KG1 (cell line): ENCODE measurements around the gene HSPB7.
"Not testable (repeated sequence)": the region's sequence is repeated elsewhere in the genome, so short reads cannot be mapped to it uniquely, and the experiment has no call there.

Experiments used
- DNase-seq: peaks from one replicate; lab custom pipeline; 2025; lab: John Stamatoyannopoulos, UW

Gene HSPB7

DNA sequence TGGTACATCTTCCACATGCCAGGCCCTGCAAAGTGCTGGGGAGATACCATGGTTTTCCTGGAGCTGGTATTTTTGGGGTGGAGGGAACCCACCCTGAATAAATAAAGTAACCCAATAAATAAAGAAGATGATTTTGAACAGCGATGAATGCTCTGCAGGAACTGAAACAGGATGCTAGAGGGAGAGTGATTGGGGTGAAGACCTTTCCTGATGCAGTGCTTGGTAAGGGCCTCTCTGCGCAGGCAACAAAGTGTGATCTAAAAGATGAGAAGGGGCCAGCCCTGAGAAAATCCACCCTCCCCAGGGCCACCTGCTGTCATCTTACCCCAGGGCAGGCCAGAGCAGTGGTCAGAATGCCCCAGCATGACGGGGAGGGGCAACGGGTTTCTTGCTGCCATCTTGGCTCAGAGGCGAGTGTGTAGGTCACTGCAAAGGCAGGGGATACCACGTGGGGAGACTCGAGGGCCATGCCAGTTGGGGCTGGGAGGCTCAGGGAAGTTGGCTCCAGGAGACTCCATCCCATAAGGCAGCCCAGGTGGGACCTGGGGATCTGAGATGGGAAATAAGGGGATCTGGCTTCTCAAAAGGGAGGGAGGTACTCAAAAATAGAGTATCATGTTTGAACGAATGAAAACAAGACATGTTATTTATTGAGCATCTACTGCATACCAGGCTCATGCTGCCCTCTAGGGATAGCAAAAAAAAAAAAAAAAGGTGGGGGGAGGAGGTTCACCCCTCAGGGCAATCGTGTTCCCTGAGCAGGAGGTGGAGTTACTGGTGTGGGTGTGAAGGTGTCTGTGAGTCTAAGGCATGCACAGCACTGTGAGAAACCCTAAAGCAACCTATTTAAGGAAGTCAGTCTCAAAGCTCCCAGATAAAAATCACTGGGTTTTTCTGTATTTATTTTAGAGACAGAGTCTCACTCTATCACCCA, 11.0 kb downstream of the HSPB7 start:
- DNase-seq: no peak

DNA sequence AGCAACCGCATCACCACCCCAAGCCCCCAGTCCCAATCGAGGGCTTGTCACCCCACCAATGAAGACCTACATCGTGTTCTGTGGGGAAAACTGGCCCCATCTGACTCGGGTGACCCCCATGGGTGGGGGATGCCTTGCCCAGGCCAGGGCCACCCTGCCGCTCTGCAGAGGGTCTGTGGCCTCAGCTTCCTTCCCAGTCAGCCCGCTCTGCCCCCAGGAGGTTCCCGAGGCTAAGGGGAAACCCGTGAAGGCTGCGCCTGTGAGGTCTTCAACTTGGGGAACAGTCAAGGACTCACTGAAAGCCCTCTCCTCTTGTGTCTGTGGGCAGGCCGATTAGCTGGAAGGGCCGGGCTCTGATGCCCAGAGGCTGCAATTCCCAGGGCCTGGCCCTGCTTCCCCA, 11.8 kb downstream of the HSPB7 start:
- no peak for DNase-seq

- no peak for DNase-seq
Observed at GRCh38 chr1:16005597-16005996, 12.2 kb downstream of the HSPB7 start.

- not testable (repeated sequence) for DNase-seq
Observed at GRCh38 chr1:16001274-16001673, 16.6 kb downstream of the HSPB7 start.

- DNase-seq: no peak
Observed at GRCh38 chr1:15998929-15999328, 18.9 kb downstream of the HSPB7 start.

GRCh38 chr1:15997637-15998280, 20.1 kb downstream of the HSPB7 start:
- DNase-seq: no peak

DNA sequence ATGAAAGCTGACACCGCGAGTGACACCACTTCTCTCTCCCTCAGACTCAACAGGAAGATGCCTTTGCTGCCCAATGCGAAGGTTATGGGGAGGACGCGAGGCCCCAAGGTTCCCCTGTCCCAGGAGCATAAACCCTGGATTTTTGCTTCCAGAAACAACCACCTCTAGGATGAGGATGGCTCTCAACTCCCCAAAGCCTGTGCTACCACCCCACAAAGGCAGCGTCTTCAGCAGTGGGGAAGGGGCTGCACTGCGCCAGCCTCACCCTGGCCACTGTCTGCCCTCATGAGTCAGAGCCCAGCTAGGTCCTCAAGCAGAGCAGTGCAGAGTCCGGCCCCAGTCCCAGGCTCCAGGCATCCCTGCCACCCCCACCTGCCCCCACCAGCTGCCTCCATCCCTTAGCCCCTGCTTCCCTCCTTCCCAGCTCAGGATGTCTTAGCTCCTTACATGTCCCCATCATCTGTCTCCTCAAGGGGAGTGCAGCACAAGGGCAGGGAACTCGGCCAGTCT, 20.7 kb downstream of the HSPB7 start:
- no peak for DNase-seq

- no peak for DNase-seq
Observed at GRCh38 chr1:15994590-15995351, 23.1 kb downstream of the HSPB7 start.

GRCh38 chr1:15994081-15994480, 23.8 kb downstream of the HSPB7 start:
- no peak for DNase-seq

- no peak for DNase-seq
Observed at GRCh38 chr1:15993666-15994065, 24.2 kb downstream of the HSPB7 start.

DNA sequence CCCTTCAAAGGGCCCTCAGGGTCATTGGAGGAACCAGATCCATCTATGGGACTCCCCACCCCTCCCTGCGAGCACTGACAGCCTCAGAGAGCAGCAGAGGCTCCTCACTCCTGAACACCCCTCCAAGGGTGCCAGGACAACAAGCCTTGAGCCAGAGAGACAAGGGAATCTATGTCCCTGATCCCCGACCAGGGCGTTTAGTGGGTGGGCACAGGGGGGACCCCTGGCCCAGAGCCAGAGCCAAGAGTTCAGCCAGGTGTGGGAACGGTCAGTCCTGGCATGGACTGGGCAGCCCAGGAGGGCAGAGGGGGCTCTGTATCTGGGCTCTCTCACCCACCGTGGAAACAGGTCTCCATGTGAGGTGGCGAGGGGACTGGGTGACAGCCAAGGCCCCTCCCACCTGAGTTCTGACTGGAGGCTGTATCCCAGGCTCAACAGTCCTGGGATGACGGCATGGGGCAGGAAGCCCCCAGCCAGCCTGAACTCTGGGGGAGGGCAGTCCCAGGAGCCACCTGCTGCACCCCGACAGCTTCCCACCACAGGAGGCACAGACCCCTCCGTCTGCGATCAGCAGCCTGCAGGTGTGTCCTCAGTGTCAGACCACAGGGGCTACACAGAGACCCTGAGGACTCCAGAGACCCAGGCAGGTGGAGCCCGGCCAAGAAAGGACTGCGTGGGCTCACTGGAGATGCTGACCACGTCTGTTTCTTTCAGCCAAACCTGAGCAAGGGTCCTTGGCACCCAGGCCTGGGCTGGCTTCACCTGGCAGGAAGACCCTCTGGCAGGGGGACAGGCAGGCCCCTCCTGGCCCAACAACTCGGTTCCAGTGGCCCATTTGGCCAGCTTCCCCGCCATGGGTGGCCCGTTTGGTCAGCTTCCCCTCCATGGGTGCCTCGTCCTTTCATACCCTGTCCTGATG, 25.0 kb downstream of the HSPB7 start:
- no peak for DNase-seq

DNA sequence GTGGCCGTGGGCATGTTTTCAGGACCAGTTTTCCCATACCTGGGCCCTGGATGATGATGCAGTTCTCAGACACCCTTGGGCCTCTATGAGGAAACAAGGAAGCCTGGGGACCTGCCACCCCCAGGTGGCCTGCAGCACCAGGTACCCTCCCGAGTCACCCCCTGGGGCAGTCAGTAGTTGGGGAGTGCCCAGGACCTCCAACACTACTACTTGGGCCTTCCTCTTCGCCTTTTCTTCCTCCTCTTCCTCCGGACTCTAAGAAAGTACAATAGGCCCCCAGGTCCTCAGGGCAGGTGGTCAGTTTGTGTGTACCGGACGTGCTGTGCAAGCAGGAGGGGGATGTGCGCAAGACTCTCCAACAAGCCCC, 25.7 kb downstream of the HSPB7 start:
- no peak for DNase-seq

DNA sequence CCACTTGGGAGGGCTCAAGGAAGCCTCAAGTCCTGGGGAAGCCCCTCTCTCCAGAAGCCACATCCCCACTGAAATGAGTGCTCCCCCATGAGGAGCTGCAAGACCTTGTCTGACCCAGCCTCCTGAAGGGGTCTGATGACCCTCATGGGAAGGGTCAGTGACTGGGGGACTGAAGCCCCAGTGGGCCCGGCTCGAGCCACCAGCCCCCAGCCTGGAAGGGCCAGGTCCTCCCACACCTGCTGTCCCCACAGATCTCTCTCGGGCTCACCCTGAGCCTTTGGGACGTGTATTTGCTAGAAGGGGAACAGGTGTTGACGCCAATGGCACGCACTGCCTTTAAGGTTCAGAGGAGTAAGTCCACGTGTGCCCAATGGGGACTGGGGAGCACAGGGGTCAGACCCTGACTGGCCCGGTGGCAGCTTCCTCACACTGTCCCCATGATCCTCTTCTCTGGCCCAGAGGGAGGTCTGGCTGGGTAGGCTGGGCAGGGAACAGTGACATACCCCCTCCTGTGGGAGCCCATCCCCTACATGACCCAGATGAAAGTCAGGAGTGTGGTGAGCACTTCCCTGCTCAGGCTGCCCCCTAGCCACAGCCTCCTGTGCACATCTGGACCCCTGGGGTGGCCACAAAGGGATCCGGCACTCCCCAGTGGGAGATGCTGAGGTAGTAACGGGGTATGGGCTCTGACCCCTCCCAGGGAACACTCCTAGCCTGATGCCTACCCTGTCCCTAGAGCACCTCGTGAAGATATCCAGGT, 26.2 kb downstream of the HSPB7 start:
- no peak for DNase-seq

- no peak for DNase-seq
Observed at GRCh38 chr1:15989776-15990175, 28.1 kb downstream of the HSPB7 start.

DNA sequence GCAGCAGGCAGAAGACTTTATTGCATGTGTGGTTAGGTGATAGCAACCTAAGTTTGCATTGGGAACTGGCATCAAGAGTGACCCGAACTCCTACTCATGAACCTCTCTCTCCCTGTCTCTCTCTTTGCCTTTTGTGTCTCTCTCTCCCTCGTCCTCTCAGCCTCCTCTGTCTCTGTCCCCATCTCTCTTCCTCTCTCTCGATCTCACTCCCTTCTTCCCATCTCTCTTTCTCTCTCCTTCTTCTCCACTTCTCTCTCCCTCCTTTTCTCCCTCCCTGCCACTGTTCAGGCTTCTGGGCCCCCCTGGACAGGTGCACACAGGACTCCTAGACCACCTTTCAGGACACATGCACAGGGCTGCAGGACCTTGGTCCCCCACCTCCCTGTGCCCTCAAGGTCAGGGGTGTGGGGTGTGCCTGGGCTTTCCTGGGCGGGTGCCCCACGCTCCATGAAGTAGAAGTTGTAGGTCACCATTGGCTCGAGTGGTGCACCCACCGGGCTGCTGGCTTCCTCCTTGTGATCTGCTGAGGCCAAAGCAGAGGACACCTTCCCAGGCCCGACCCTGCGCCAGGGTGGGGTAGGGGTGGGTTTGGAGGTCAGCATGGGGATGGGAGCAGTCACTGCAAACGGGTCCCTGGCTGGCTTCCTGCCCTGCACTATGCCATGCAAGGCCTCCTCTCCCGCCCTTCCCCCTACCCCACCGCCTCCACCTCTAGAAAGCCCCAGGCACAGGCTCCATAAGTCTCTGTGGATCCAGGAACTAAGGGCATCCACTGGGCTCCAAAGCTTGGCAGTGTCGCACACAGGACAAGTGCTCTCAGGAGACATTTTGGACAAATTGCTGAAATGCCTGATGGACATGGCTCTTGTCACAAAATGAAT, 28.7 kb downstream of the HSPB7 start:
- DNase-seq: no peak

- DNase-seq: no peak
Observed at GRCh38 chr1:15985611-15986297, 32.1 kb downstream of the HSPB7 start.

GRCh38 chr1:15983275-15983674, 34.6 kb downstream of the HSPB7 start:
- DNase-seq: no peak

- DNase-seq: no peak
Observed at GRCh38 chr1:15981679-15982078, 36.2 kb downstream of the HSPB7 start.

DNA sequence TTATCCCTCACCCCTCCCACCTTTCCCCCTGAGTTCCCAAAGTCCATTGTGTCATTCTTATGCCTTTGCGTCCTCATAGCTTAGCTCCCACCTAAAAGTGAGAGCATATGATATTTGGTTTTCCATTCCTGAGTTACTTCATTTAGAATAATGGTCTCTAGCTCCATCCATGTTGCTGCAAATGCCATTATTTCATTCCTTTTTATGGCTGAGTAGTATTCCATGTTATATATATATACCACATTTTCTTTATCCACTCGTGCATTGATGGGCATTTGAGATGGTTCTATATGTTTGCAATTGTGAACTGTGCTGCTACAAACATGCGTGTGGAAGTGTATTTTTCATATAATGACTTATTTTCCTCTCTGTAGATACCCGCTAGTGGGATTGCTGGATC, 39.9 kb downstream of the HSPB7 start:
- not testable (repeated sequence) for DNase-seq
